ENCODE results near the gene PHC3.
"Not testable (repeated sequence)": the region's sequence is repeated elsewhere in the genome, so short reads cannot be mapped to it uniquely, and the experiment has no call there.

The PHC3 gene

GRCh38 chr3:170128977-170129431 lies 52.5 kb downstream of the PHC3 start:
- peak; percentile 31 for DNase-seq (ENCODE audit: low spot score)

- DNase-seq (ENCODE audit: low spot score) = no peak
These were observed 53.1 kb downstream of the PHC3 start for GRCh38 chr3:170128259-170128976.

GRCh38 chr3:170117134-170117533 lies 64.4 kb downstream of the PHC3 start:
- DNase-seq (ENCODE audit: low spot score) = no peak

- not testable (repeated sequence) for DNase-seq (ENCODE audit: low spot score)
These were observed 67.4 kb downstream of the PHC3 start for GRCh38 chr3:170114165-170114564.

- DNase-seq (ENCODE audit: low spot score) = no peak
These were observed 70.3 kb downstream of the PHC3 start for GRCh38 chr3:170111147-170111771.

- DNase-seq (ENCODE audit: low spot score) = no peak
These were observed 71.8 kb downstream of the PHC3 start for GRCh38 chr3:170109579-170110293.

- DNase-seq (ENCODE audit: low spot score) = no peak
These were observed 72.6 kb downstream of the PHC3 start for GRCh38 chr3:170108955-170109354.

- DNase-seq (ENCODE audit: low spot score) = peak; percentile 10
These were observed 73.6 kb downstream of the PHC3 start for GRCh38 chr3:170107941-170108340.

- DNase-seq (ENCODE audit: low spot score) = no peak
These were observed 79.1 kb downstream of the PHC3 start for GRCh38 chr3:170102431-170102830.

- DNase-seq (ENCODE audit: low spot score) = no peak
These were observed 80.6 kb downstream of the PHC3 start for GRCh38 chr3:170100944-170101343.

- DNase-seq (ENCODE audit: low spot score) = no peak
These were observed 82.8 kb downstream of the PHC3 start for GRCh38 chr3:170098753-170099152.

GRCh38 chr3:170096342-170096741 lies 85.2 kb downstream of the PHC3 start:
- no peak for DNase-seq (ENCODE audit: low spot score)

GRCh38 chr3:170095771-170096170 lies 85.8 kb downstream of the PHC3 start:
- DNase-seq (ENCODE audit: low spot score) = no peak

- DNase-seq (ENCODE audit: low spot score) = no peak
These were observed 88.6 kb downstream of the PHC3 start for GRCh38 chr3:170092907-170093306.

GRCh38 chr3:170090601-170090981 lies 90.9 kb downstream of the PHC3 start:
- no peak for DNase-seq (ENCODE audit: low spot score)

- no peak for DNase-seq (ENCODE audit: low spot score)
These were observed 91.5 kb downstream of the PHC3 start for GRCh38 chr3:170089862-170090600.

- DNase-seq (ENCODE audit: low spot score) = no peak
These were observed 96.1 kb downstream of the PHC3 start for GRCh38 chr3:170085396-170085795.

- DNase-seq (ENCODE audit: low spot score) = no peak
These were observed 98.2 kb downstream of the PHC3 start for GRCh38 chr3:170083343-170083742.

- DNase-seq (ENCODE audit: low spot score) = peak; percentile 36
These were observed 100.3 kb downstream of the PHC3 start for GRCh38 chr3:170081079-170081741.

- DNase-seq (ENCODE audit: low spot score) = no peak
These were observed 100.9 kb downstream of the PHC3 start for GRCh38 chr3:170080605-170081004.

GRCh38 chr3:170079536-170080165 lies 101.9 kb downstream of the PHC3 start:
- DNase-seq (ENCODE audit: low spot score) = no peak
